Naive thymus-derived CD4-positive, alpha-beta T cell (primary cell): ENCODE results near the gene GSTCD. TPM values are rescaled to one million over a fixed set of nuclear protein-coding genes. Genes with fewer than 3 reads are reported as not detected.

Source experiments
- polyA plus RNA-seq, 2 donors: library from polyadenylated mRNA; unstranded; fragments of 300-500 nt; fragmentation: Illumina TruSeq; gene quantifications; one replicate each; pipeline ENCODE4 v1.2.3, GENCODE V29; 2021
- total RNA-seq, 6 experiments: library from RNA in 5 of 6; stranded (reverse) in 5 of 6; gene quantifications; 1 replicate in 5 of 6; 2 replicates in 1 of 6; pipeline ENCODE4 v1.2.3 and lab custom pipeline; 2021 to 2026

Gene GSTCD
- total and polyA plus RNA-seq, 7 experiments from 2014 or later = 3.8 to 9.2 (median 5.8) TPM

Other genes starting within 250 kb of the GSTCD start
- 10 to 100 TPM; 38.2 to 54.7 (median 48.0) TPM for gene PPA2, start 234.7 kb upstream of the GSTCD start, total RNA-seq
- 100 to 1,000 TPM in 1 of 2 donors, 10 to 100 TPM in 1; 81.2 to 107 TPM for gene PPA2, start 234.7 kb upstream of the GSTCD start, polyA plus RNA-seq
- gene ARHGEF38, start 156.2 kb upstream of the GSTCD start, total RNA-seq = not detected
- under 1 TPM in 1 of 2 donors, not detected in 1; 0.45 TPM for gene ARHGEF38, start 156.2 kb upstream of the GSTCD start, polyA plus RNA-seq
- 10 to 100 TPM; 14.8 to 20.4 (median 17.6) TPM for gene INTS12, start 95 bp upstream of the GSTCD start, total RNA-seq
- 10 to 100 TPM; 33.1 to 40.9 TPM for gene INTS12, start 95 bp upstream of the GSTCD start, polyA plus RNA-seq
- not detected for gene NPNT, start 186.7 kb downstream of the GSTCD start, total RNA-seq
- not detected for gene NPNT, start 186.7 kb downstream of the GSTCD start, polyA plus RNA-seq